ENCODE measurements around the gene SETBP1.

DNA sequence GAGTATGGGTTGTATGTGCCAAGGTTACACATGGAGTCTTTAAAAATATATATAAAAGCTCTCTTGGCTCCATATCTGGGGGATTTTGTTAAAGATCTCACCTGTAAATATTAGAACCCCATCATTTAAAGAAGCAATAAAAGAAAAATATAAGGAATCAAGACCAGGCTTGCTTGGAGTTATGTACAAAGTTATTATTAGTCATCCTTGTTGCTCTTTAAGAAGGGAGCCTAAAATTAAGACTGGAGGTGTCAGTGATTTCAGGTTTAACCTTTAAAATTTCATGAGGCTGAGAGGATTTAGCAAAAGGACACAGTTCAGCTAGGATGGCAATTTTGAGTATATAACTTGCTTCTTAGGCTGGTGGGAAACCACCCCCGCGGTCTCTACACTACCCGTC is 181.4 kb downstream of the SETBP1 start:
- TF ChIP-seq ZNF274 (IDR thresholded peaks at IDR 0.05; ENCODE audit: low read depth, low read length) = no peak
- TF ChIP-seq SUZ12 (IDR thresholded peaks at IDR 0.05; ENCODE audit: extremely low read depth, insufficient read depth, insufficient read length) = no peak
